Lower lobe of right lung (tissue), 2 donors: ENCODE measurements around the gene PAQR6. TPM values are rescaled to one million over a fixed set of nuclear protein-coding genes. Genes with fewer than 3 reads are reported as not detected.
A peak's percentile ranks its signal among the peaks of the same experiment; 100 is the strongest.

Source experiments
- ATAC-seq, 2 donors: fragments of 200-7000 bp; cut with Tn5 transposase; one replicate each; pipeline ENCODE4 v1.9.1; 2020 to 2022; ENCODE audit warnings: mild to moderate bottlenecking in 2 of 2, moderate library complexity in 2 of 2
- DNase-seq: peaks from one replicate; pipeline ENCODE4 v3.0.0-alpha.2; 2020
- H3K27ac ChIP-seq: fragments of 200-600 bp; one replicate; pipeline ENCODE4 v1.8.0; 2022
- H3K27me3 ChIP-seq: fragments of 200-600 bp; one replicate; pipeline ENCODE4 v1.8.0; 2022; ENCODE audit warnings: low read depth
- H3K36me3 ChIP-seq: fragments of 200-600 bp; one replicate; pipeline ENCODE4 v1.8.0; 2022; ENCODE audit warnings: mild to moderate bottlenecking
- H3K4me1 ChIP-seq: fragments of 200-600 bp; one replicate; pipeline ENCODE4 v1.8.0; 2022
- H3K4me3 ChIP-seq: fragments of 200-600 bp; one replicate; pipeline ENCODE4 v1.8.0; 2022; ENCODE audit warnings: mild to moderate bottlenecking
- H3K9me3 ChIP-seq: fragments of 200-600 bp; one replicate; pipeline ENCODE4 v1.8.0; 2022
- intact Hi-C: fragments of 100-400 bp; cut with DNase I; formaldehyde crosslinking; loops from one replicate; pipeline ENCODE4 v1.11.0; 2022
- total RNA-seq: library from RNA; stranded (reverse); fragmentation: NEBNext Ultra II Directional; extraction: Animal tissue kit (Norgen Biotek cat#: 25700); gene quantifications from one replicate; pipeline ENCODE4 v1.2.1, GENCODE V29; 2021
- TF ChIP-seq, protein P1 (sequence below): fragments of 200-600 bp; IDR thresholded peaks from one replicate; pipeline ENCODE4 v1.8.0; 2022; ENCODE audit warnings: antibody characterized with exemption, mild to moderate bottlenecking
- donor health status: DM: no; HTN: yes; CAD: no; lungs with severe emphysema.

The PAQR6 gene
- total RNA-seq, 1 donor from 2014 or later = 2.3 TPM

DNA sequence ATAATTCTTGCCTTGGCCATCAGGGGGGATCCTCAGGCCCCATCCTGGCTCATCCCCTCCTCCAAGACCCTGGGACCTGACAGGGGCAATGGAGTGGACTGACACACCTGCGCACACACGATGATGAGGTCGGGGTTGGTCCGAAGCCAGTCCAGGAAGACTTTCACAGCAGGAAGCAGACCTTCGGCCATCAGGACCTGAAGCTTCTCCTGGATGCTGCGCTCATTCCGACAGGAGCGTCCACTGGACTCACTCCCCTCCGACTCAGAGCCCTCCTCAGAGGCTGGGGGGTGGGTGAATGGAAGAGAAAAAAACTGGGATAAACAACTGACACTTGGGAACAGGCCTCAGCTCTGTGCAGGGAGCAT, 15.4 kb upstream of the PAQR6 start:
- H3K9me3 ChIP-seq = no peaks in the 10 kb centered on the region
- no peak overlapping the region for H3K27ac ChIP-seq
- TF ChIP-seq, protein P1, sequence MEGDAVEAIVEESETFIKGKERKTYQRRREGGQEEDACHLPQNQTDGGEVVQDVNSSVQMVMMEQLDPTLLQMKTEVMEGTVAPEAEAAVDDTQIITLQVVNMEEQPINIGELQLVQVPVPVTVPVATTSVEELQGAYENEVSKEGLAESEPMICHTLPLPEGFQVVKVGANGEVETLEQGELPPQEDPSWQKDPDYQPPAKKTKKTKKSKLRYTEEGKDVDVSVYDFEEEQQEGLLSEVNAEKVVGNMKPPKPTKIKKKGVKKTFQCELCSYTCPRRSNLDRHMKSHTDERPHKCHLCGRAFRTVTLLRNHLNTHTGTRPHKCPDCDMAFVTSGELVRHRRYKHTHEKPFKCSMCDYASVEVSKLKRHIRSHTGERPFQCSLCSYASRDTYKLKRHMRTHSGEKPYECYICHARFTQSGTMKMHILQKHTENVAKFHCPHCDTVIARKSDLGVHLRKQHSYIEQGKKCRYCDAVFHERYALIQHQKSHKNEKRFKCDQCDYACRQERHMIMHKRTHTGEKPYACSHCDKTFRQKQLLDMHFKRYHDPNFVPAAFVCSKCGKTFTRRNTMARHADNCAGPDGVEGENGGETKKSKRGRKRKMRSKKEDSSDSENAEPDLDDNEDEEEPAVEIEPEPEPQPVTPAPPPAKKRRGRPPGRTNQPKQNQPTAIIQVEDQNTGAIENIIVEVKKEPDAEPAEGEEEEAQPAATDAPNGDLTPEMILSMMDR = no peak
- no peaks in the 10 kb centered on the region for H3K4me1 ChIP-seq
- DNase-seq (no peak), ATAC-seq (peak in 1 of 2 donors; percentile 8)
- peaks cover 98% of the 10 kb centered on the region for H3K36me3 ChIP-seq
- intact Hi-C loops = no loop called here
- H3K4me3 ChIP-seq = no peak overlapping the region
- H3K27me3 ChIP-seq = no peaks in the 10 kb centered on the region

DNA sequence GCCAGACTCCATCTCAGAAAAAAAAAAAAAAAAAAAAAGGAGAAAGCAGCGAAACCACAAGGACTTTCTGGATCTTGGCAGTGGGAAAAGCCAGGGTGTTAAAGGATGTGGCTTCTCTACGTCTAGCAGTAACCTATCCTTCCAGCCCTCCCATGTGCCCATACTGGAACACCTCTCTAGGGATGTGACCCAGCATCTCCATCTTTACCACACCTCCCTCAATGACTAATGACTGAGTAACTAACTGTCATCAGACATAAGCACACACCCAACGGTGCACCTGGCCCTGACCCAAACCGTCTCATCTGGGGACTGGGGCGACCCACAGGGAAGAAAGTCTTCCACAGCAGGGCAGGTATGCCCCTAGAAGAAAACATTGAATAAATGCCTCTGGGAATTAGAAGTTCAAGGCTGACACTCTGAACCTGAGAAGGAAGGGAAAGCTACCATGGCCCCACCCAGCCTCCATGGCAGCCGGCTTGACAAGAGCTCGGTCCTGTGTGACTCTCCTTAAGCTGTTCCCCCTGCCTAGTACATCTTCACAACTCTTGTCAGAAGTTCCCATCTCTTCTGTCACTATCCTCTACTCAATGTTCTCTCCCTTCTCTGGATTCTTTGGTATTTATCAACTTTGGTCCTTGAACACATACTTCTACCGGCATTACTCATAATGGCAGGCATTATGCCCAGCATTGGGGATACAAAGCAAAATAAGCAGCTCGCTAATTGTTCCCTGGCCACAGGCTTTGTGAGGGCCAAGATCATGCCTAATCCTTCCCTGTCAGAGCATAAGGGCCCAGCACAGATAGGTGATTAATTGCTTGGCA, 14.8 kb upstream of the PAQR6 start:
- Histone ChIP-seq H3K36me3 (peaks cover 98% of the 10 kb centered on the region), H3K27me3 (no peaks in the 10 kb centered on the region), H3K4me1 (no peaks in the 10 kb centered on the region), H3K9me3 (no peaks in the 10 kb centered on the region), H3K27ac (no peak overlapping the region), H3K4me3 (no peak overlapping the region)
- ATAC-seq (peak in 1 of 2 donors; percentile 27), DNase-seq (no peak)
- intact Hi-C loops = no loop called here
- TF ChIP-seq, protein P1 = no peak

DNA sequence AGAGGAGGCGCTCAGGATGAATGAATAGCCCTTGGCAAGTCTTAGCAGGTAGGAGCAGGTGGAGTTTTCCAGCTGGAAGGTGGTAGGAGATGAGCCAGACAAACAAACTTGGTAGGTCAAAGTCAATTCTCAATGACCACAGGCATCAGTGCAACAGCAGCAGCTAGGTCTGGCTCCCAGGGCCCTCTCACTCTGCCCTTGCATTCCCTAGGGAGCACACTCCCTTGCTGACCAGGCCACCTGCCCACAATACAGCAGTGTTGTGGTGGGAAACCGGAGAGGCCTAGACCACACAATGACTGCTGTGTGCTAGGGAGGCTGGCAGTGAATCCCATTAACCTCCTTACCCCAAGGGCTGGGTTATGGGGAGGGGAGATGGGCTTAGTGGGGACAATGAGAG, 13.0 kb upstream of the PAQR6 start:
- ATAC-seq = no peak
- no peak for DNase-seq
- H3K4me1 ChIP-seq = no peaks in the 10 kb centered on the region
- no peak overlapping the region for H3K4me3 ChIP-seq
- H3K36me3 ChIP-seq = peaks cover 98% of the 10 kb centered on the region
- no peaks in the 10 kb centered on the region for H3K27me3 ChIP-seq
- intact Hi-C loops = no loop called here
- H3K9me3 ChIP-seq = no peaks in the 10 kb centered on the region
- TF ChIP-seq, protein P1 = no peak
- H3K27ac ChIP-seq = no peak overlapping the region

DNA sequence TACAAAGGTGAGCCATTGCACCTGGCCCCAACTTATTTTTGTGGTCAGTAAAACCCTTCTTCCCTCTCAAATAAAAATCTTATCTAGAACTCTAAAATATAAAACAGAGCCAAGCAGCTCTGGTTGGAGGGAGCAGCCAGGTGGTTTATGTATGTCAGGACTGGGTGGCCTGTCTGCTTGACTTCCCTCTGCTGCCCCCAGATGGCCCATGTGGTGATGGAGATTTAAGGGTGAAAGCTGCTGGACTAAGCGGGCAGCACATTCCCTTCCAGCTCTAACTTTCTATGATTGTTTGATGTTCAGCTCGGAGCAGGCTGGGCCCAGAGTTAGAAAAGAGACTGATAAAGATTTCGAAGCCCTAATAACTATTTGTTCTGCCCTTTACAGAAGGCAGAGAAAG, 11.9 kb upstream of the PAQR6 start:
- ATAC-seq (no peak), DNase-seq (no peak)
- peaks cover 98% of the 10 kb centered on the region for H3K36me3 ChIP-seq
- no peak overlapping the region for H3K27ac ChIP-seq
- no peaks in the 10 kb centered on the region for H3K27me3 ChIP-seq
- H3K9me3 ChIP-seq = no peaks in the 10 kb centered on the region
- intact Hi-C loops = no loop called here
- no peaks in the 10 kb centered on the region for H3K4me1 ChIP-seq
- H3K4me3 ChIP-seq = no peak overlapping the region
- TF ChIP-seq, protein P1 = no peak

DNA sequence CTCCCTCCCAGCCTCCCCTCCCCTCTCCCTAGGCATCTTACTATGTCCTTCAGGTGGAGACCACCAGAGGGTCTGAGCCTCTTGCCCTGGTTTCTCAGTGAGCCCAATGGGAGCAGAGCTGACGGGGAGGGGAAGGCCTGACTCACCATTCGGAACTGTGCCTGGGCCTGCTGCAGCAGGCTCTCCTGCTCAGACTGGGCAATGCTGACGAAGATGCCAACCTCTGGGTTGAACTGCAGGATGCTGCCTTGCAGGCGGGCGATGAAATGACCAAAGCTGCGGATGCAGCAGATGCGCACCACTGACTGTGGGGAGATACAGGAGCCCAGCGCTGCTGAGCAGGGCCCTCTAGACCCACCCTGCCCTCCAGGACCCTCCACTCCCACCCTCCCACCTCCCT, 11.0 kb upstream of the PAQR6 start:
- no peak for ATAC-seq
- H3K4me3 ChIP-seq = no peak overlapping the region
- H3K27me3 ChIP-seq = no peaks in the 10 kb centered on the region
- H3K9me3 ChIP-seq = no peaks in the 10 kb centered on the region
- H3K27ac ChIP-seq = no peak overlapping the region
- H3K4me1 ChIP-seq = no peaks in the 10 kb centered on the region
- no peak for DNase-seq
- intact Hi-C loops = no loop called here
- H3K36me3 ChIP-seq = peaks cover 100% of the 10 kb centered on the region
- TF ChIP-seq, protein P1 = no peak
